Left renal pelvis (tissue), 4 donors: ENCODE measurements around the gene VTCN1. TPM values are rescaled to one million over a fixed set of nuclear protein-coding genes. Genes with fewer than 3 reads are reported as not detected.
"Not testable (repeated sequence)": the region's sequence is repeated elsewhere in the genome, so short reads cannot be mapped to it uniquely, and the experiment has no call there.

Experiments
- DNase-seq, 4 donors: peaks; one replicate each; pipeline ENCODE4 v3.0.0-alpha.2; 2013; ENCODE audit warnings: low read depth in 4 of 4, low spot score in 3 of 4
- polyA plus RNA-seq, 4 donors: library from polyadenylated mRNA; unstranded; fragments of 120-200 nt; gene quantifications; one replicate each; pipeline ENCODE4 v1.2.1, GENCODE V29; 2013; ENCODE audit not compliant: insufficient read length in 4 of 4

The VTCN1 gene
- polyA plus RNA-seq, 4 donors, result 1.8 to 28.5 (median 16.0) TPM

GRCh38 chr1:117171900-117172511, 38.7 kb downstream of the VTCN1 start:
- no peak for DNase-seq

DNA sequence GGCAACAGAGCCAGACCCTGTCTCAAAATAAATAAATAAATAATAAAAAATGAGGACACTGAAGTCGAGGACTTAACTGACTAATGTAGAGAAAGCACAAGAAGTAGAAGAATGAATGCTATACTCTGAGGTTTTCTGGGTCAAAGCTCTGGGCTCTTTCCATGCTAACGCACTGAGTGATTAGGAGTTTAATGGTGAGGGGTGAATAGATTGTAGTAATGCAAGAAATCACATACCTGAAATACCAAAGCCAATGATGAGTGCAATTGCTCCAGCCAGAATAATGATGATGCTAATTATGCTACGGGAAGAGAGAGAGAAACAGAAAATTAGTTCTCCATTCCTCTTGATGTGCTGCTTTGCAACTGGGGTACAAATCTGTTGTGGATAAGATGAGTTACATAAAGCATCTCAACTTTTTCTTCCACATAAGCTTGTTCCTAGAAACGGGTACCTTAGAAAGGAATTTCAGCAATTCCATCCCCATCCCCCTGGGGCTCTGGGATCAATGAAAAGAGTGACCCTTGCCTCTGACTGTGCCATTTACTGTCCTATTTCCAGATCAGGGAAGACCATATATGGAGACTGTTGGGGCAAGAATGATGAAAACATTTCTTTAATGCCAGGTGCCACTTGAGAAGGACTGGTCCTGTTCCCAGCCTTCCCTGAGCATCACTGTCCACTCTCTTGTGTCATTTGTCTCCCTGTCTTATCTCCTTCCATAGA, 40.7 kb downstream of the VTCN1 start:
- DNase-seq, result no peak

- DNase-seq, result no peak
Measured at GRCh38 chr1:117167402-117167801, 43.3 kb downstream of the VTCN1 start.

GRCh38 chr1:117166076-117166475, 44.7 kb downstream of the VTCN1 start:
- DNase-seq, result no peak

GRCh38 chr1:117164209-117164608, 46.5 kb downstream of the VTCN1 start:
- no peak for DNase-seq

- DNase-seq, result no peak
Measured at GRCh38 chr1:117162816-117163215, 47.9 kb downstream of the VTCN1 start.

DNA sequence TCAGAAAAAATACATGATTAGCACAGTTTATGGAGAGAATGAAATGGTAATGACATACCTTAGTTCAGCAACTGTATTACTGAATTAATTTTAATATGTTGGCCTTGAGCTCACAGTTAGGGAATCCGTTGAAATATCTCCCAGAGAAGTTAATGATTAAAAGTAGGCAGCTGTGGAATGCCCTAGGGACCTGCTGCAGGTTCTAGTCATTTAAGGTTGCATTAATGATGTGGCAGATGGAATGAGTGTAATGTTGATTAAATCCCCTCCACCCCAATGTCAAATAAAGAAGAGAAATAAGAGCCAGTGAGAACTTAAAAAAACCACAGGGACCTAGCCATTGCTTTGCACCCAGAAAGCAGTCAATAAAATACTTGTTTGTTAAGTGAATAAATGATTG, 48.8 kb downstream of the VTCN1 start:
- DNase-seq, result peak in 2 of 4 donors; percentile 21 to 24

DNA sequence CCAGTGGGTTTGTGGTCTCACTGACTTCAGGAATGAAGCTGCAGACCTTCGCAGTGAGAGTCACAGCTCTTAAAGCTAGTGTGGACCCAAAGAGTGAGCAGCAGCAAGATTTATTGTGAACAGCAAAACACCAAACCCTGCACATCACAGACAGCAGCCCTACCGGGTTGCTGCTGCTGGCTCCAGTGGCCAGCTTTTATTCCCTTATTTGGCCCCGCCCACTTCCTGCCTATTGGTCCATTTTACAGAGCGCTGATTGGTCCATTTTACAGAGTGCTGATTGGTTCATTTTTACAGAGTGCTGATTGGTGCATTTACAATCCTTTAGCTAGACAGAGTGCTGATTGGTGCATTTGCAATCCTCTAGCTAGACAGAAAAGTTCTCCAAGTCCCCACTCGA, 59.4 kb downstream of the VTCN1 start:
- not testable (repeated sequence) for DNase-seq

GRCh38 chr1:117150316-117150715, 60.4 kb downstream of the VTCN1 start:
- no peak for DNase-seq

GRCh38 chr1:117147856-117148588, 62.7 kb downstream of the VTCN1 start:
- DNase-seq, result no peak

GRCh38 chr1:117147341-117147831, 63.3 kb downstream of the VTCN1 start:
- no peak for DNase-seq

GRCh38 chr1:117146575-117147340, 64.0 kb downstream of the VTCN1 start:
- DNase-seq, result no peak

DNA sequence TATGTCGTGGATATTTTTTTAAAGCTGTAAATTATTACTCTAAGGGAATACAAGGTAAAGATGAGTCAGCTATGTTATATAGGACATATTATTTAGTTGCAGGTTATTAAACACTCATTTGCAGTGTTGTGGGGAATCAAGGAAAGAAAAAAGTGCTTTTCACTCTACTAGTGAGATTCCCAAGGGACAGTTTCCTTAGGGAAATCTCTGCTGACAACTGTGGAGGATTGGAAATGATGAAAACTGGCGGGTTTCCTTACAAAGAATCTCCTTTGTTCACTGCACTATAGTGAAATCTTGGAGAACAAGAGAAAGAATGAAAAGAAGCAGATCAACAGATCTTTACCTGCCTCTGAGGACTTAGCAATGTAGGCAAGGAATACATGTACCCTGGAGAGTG, 64.7 kb downstream of the VTCN1 start:
- DNase-seq, result no peak

- no peak for DNase-seq
Measured at GRCh38 chr1:117143871-117144270, 66.9 kb downstream of the VTCN1 start.

DNA sequence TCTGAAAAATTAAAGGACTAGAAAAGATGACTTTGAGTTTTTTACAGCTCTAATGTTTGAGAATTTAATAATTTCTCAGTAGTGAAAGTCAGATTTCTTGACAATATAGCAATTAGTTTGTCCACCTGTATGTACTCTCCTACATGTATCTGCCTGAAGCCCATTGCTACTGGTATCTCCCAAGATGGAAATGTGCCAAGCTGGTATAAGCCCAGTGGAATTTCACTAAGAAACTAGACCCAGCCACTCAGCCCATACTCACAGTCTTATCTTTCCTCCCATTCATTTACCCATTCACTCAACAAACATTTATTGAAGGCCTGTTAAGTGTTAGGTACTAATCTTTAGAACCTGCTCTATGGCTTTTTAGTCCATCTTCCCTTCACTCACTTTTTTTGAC, 67.6 kb downstream of the VTCN1 start:
- no peak for DNase-seq

DNA sequence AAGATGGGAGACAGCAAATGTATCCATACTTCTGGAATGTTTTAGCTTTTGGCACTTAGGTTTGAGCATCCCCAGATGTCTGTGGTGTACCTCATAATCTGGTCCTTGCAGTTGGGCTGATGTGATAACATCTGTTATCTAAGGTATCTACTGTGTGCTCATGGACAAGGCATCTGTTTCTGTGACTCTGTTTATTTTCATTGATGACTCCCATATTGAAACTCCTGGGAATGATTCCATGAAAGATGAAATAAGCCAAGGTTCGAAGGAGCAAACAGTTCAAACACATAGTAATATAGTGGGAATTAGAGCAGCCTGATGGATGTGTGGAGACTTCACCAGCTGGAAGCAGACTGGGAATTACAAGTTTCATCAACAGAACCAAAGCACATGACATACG, 68.5 kb downstream of the VTCN1 start:
- no peak for DNase-seq

DNA sequence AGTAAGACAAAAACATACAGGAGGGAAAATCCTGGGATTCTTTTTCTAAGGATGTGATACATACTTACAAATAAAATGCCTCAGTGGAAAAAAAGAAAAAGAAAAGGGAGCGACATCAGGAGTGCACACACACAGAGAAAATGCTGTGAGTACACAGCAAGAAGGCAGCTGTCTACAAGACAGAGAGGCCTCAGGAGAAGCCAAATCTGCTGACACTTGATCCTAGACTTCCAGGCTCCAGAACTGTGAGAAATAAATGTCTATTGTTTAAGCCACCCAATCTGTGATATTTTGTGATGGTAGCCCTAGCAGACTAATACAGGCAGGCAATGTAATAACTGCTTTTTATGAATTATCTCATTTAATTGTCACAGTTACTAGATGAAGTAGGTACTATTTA, 72.2 kb downstream of the VTCN1 start:
- DNase-seq, result no peak

DNA sequence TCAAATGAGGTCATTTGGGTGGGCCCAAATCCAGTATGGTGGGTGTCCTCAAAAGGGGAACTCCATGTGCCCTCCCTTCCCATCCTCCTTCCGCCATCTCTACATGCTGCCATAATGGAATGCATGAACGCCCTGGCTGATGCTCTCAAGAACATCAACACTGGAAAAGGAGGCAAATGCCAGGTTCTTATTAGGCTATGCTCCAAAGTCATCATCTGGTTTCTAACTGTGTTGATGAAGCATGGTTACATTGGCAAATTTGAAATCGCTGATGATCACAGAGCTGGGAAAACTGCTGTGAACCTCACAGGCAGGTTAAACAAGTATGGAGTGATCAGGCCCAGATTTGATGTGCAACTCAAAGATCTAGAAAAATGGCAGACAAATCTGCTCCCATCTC, 72.6 kb downstream of the VTCN1 start:
- no peak for DNase-seq

GRCh38 chr1:117137281-117137855, 73.4 kb downstream of the VTCN1 start:
- DNase-seq, result no peak

DNA sequence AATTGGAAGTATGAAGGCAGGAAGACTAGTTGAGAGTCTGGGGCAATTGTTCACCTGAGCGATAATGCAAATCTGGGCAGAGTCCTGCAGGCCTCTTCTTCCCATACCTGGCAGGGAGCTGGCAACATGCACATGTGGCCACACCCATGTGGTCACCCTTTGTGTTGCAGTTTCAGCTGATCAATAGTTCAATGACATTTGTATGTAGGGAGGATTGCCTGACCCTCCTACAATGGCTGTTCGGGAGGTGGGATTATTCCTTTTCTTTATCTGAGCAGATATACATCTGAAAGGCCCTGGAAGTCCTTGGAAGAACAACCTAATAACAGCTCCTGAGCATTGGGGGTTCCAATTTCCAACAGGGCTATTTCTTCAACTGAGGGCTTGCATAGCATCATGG, 74.0 kb downstream of the VTCN1 start:
- DNase-seq, result no peak

GRCh38 chr1:117135329-117135728, 75.4 kb downstream of the VTCN1 start:
- DNase-seq, result no peak
